Fibroblast of mammary gland (primary cell): ENCODE measurements around the gene ZER1.
"Not testable (repeated sequence)": the region's sequence is repeated elsewhere in the genome, so short reads cannot be mapped to it uniquely, and the experiment has no call there.

Experiments used
- DNase-seq: peaks from one replicate; pipeline ENCODE4 v3.0.0-alpha.2; 2010; ENCODE audit warnings: low read depth
- H3K4me3 ChIP-seq: 2 replicates; pipeline ENCODE4 v1.5.1; 2011; ENCODE audit warnings: low read depth, mild to moderate bottlenecking, low read length, moderate library complexity; ENCODE audit not compliant: control insufficient read depth
- TF ChIP-seq, protein P1 (sequence below): conservative IDR thresholded peaks from 2 replicates; pipeline ENCODE4 v1.5.1; 2011; ENCODE audit warnings: low read depth, low read length, inconsistent platforms; ENCODE audit not compliant: control insufficient read depth, insufficient read depth

The ZER1 gene

DNA sequence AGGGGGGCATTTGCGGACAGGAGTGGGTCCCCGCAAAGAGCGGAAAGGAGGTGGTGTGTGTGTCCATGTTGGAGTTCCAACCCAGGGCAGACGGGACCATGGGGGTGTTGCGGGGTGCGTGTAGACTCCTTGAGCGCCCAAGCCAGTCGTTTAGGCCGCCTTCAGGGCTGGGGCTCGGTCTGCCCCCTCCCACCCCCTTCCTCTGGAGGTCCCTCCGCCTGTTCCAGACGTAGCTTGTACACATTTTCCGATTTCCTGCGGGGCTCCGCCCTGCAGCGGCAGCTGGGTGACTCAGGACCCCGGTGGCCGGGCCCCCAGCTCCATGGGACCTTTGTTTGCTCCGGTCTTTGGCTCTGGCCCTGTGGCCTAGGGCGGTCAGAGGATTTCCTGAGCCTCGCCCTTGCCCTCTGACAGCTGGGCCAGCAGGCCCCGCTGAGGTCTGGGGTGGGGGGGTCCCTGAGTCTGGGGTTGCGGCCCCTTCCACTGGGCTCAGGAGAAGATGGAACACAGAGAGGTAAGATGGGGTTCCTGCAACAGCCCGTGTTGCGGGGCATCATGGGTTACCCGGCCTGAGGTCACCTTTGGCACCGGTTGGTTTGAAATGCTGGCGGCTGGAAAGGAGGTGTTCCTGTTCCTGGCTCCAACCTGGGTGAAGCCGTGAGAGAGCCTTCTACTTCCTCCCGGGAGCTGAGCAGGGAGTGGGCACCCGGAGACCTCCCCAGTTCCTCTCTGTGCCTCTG lies 67.9 kb downstream of the ZER1 start:
- peak overlapping the region; percentile 56 for H3K4me3 ChIP-seq
- no peak for DNase-seq
- TF ChIP-seq, protein P1, sequence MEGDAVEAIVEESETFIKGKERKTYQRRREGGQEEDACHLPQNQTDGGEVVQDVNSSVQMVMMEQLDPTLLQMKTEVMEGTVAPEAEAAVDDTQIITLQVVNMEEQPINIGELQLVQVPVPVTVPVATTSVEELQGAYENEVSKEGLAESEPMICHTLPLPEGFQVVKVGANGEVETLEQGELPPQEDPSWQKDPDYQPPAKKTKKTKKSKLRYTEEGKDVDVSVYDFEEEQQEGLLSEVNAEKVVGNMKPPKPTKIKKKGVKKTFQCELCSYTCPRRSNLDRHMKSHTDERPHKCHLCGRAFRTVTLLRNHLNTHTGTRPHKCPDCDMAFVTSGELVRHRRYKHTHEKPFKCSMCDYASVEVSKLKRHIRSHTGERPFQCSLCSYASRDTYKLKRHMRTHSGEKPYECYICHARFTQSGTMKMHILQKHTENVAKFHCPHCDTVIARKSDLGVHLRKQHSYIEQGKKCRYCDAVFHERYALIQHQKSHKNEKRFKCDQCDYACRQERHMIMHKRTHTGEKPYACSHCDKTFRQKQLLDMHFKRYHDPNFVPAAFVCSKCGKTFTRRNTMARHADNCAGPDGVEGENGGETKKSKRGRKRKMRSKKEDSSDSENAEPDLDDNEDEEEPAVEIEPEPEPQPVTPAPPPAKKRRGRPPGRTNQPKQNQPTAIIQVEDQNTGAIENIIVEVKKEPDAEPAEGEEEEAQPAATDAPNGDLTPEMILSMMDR, result no peak

- TF ChIP-seq, protein P1, result no peak
- H3K4me3 ChIP-seq, result peak overlapping the region; percentile 56
- no peak for DNase-seq
These were observed 68.6 kb downstream of the ZER1 start for GRCh38 chr9:128702949-128703615.

- TF ChIP-seq, protein P1, result peak; percentile 62
These were observed 69.2 kb downstream of the ZER1 start, which contains the start of gene PKN3 for GRCh38 chr9:128702445-128702948. TSS of gene PKN3 (plus strand) at chr9:128702503. CDS start at chr9:128702916, 413 bp downstream.

GRCh38 chr9:128701227-128701854 lies 70.4 kb downstream of the ZER1 start:
- DNase-seq, result no peak
- TF ChIP-seq, protein P1, result no peak

More at GRCh38 chr9:128702445-128702948, 69.2 kb downstream of the ZER1 start, which contains the start of gene PKN3:
- H3K4me3 ChIP-seq, result peak within 1 kb of the TSS; percentile 56
- peak; percentile 69 for DNase-seq

GRCh38 chr9:128699096-128699795 lies 72.5 kb downstream of the ZER1 start:
- not testable (repeated sequence) for DNase-seq, H3K4me3 ChIP-seq

More at GRCh38 chr9:128701227-128701854, 70.4 kb downstream of the ZER1 start:
- no peak overlapping the region for H3K4me3 ChIP-seq

- TF ChIP-seq, protein P1, result no peak
- no peak overlapping the region for H3K4me3 ChIP-seq
- no peak for DNase-seq
These were observed 74.6 kb downstream of the ZER1 start for GRCh38 chr9:128696923-128697707.
